Panc1 (cell line): ENCODE data around the gene LUZP2.

Experiments used
- POLR2AphosphoS5 ChIP-seq: IDR thresholded peaks from 2 replicates; pipeline ENCODE4 v1.6.1; 2012; ENCODE audit warnings: mild to moderate bottlenecking, low read depth, low read length, moderate library complexity
- SIN3A ChIP-seq: IDR thresholded peaks from 2 replicates; pipeline ENCODE4 v1.6.1; 2012; ENCODE audit warnings: low read depth, mild to moderate bottlenecking, low read length, moderate library complexity, borderline replicate concordance; ENCODE audit not compliant: insufficient read depth
- TCF7L2 ChIP-seq: IDR thresholded peaks from 2 replicates; pipeline ENCODE4 v1.6.1; 2011; ENCODE audit warnings: mild to moderate bottlenecking, low read depth, low read length, inconsistent platforms
- TF ChIP-seq, protein P1 (sequence below): fragments of 450-650 bp; IDR thresholded peaks from 2 replicates; pipeline ENCODE4 v1.5.1; 2017; ENCODE audit warnings: mild to moderate bottlenecking
- TF ChIP-seq, protein P2 (sequence below), 2 experiments: IDR thresholded peaks; 2 replicates each; pipeline ENCODE4 v1.6.1; 2011 to 2012; ENCODE audit warnings: low read depth in 2 of 2, control low read depth in 1 of 2, low read length in 1 of 2, mild to moderate bottlenecking in 1 of 2, moderate library complexity in 1 of 2; ENCODE audit not compliant: insufficient read depth in 1 of 2

GRCh38 chr11:24716403-24716802 is 219.6 kb downstream of the LUZP2 start:
- TF ChIP-seq, protein P1, sequence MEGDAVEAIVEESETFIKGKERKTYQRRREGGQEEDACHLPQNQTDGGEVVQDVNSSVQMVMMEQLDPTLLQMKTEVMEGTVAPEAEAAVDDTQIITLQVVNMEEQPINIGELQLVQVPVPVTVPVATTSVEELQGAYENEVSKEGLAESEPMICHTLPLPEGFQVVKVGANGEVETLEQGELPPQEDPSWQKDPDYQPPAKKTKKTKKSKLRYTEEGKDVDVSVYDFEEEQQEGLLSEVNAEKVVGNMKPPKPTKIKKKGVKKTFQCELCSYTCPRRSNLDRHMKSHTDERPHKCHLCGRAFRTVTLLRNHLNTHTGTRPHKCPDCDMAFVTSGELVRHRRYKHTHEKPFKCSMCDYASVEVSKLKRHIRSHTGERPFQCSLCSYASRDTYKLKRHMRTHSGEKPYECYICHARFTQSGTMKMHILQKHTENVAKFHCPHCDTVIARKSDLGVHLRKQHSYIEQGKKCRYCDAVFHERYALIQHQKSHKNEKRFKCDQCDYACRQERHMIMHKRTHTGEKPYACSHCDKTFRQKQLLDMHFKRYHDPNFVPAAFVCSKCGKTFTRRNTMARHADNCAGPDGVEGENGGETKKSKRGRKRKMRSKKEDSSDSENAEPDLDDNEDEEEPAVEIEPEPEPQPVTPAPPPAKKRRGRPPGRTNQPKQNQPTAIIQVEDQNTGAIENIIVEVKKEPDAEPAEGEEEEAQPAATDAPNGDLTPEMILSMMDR = no peak
- TF ChIP-seq, protein P2, sequence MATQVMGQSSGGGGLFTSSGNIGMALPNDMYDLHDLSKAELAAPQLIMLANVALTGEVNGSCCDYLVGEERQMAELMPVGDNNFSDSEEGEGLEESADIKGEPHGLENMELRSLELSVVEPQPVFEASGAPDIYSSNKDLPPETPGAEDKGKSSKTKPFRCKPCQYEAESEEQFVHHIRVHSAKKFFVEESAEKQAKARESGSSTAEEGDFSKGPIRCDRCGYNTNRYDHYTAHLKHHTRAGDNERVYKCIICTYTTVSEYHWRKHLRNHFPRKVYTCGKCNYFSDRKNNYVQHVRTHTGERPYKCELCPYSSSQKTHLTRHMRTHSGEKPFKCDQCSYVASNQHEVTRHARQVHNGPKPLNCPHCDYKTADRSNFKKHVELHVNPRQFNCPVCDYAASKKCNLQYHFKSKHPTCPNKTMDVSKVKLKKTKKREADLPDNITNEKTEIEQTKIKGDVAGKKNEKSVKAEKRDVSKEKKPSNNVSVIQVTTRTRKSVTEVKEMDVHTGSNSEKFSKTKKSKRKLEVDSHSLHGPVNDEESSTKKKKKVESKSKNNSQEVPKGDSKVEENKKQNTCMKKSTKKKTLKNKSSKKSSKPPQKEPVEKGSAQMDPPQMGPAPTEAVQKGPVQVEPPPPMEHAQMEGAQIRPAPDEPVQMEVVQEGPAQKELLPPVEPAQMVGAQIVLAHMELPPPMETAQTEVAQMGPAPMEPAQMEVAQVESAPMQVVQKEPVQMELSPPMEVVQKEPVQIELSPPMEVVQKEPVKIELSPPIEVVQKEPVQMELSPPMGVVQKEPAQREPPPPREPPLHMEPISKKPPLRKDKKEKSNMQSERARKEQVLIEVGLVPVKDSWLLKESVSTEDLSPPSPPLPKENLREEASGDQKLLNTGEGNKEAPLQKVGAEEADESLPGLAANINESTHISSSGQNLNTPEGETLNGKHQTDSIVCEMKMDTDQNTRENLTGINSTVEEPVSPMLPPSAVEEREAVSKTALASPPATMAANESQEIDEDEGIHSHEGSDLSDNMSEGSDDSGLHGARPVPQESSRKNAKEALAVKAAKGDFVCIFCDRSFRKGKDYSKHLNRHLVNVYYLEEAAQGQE (IDR thresholded peaks at IDR 0.05; ENCODE audit: insufficient read depth in 1 of 2, low read depth in 2 of 2, low read length in 1 of 2) = no peak
- TF ChIP-seq POLR2AphosphoS5 (no peak), TCF7L2 (no peak), SIN3A (no peak)
